PC-3 (cell line): ENCODE measurements around the gene TPD52L1. TPM values are rescaled to one million over a fixed set of nuclear protein-coding genes. Genes with fewer than 3 reads are reported as not detected.

Experiments
- ATAC-seq: fragments of 200-7000 bp; cut with Tn5 transposase; 2 replicates; pipeline ENCODE4 v1.9.1; 2020; ENCODE audit warnings: mild to moderate bottlenecking, moderate library complexity
- BruUV-seq: library from RNA; stranded (reverse); fragments of 400-500 nt; replicated peaks from 2 replicates; lab custom pipeline; 2021; lab: Mats Ljungman, UMichigan
- CTCF ChIA-PET: fragments of 300-600 bp; sonication (Branson Sonifier 250); formaldehyde crosslinking; loops from one replicate; lab custom pipeline; 2022; ENCODE audit warnings: antibody characterized with exemption; lab: Charles Lee
- POLR2A ChIA-PET: fragments of 300-600 bp; sonication (Branson Sonifier 250); formaldehyde crosslinking; loops from one replicate; lab custom pipeline; 2022; ENCODE audit warnings: antibody characterized with exemption; ENCODE audit not compliant: unreplicated experiment; lab: Charles Lee
- DNase-seq: peaks from one replicate; pipeline ENCODE4 v3.0.0-alpha.2; 2015
- H2AFZ ChIP-seq: fragments of 300-600 bp; sonication (generic); 2 replicates; pipeline ENCODE4 v1.6.0; 2016; ENCODE audit warnings: antibody characterized with exemption, low read length
- H3F3A ChIP-seq: fragments of 300-600 bp; sonication (generic); one replicate; pipeline ENCODE4 v1.6.0; 2017; ENCODE audit warnings: antibody characterized with exemption, low read length, control low read depth, mild to moderate bottlenecking; ENCODE audit not compliant: unreplicated experiment
- H3K27ac ChIP-seq: fragments of 300-600 bp; sonication (generic); 2 replicates; pipeline ENCODE4 v1.5.1; 2016; ENCODE audit warnings: mild to moderate bottlenecking, low read length
- H3K27me3 ChIP-seq: fragments of 300-600 bp; sonication (generic); 2 replicates; pipeline ENCODE4 v1.6.1; 2016; ENCODE audit warnings: low read length, mixed read lengths
- H3K36me3 ChIP-seq: fragments of 300-600 bp; sonication (generic); 2 replicates; pipeline ENCODE4 v1.6.1; 2016; ENCODE audit warnings: low read depth, mixed run types, low read length, mixed read lengths
- H3K4me1 ChIP-seq: fragments of 300-600 bp; sonication (generic); 2 replicates; pipeline ENCODE4 v1.5.1; 2016; ENCODE audit warnings: low read length; ENCODE audit not compliant: insufficient read depth
- H3K4me2 ChIP-seq: fragments of 300-600 bp; sonication (generic); 2 replicates; pipeline ENCODE4 v1.6.0; 2016; ENCODE audit warnings: low read length
- H3K4me3 ChIP-seq: fragments of 300-600 bp; sonication (generic); 2 replicates; pipeline ENCODE4 v1.5.1; 2016; ENCODE audit warnings: mild to moderate bottlenecking, low read length, mixed read lengths
- H3K79me2 ChIP-seq: fragments of 300-600 bp; sonication (generic); 2 replicates; pipeline ENCODE4 v1.6.1; 2017; ENCODE audit warnings: low read length, mixed read lengths
- H3K9ac ChIP-seq: fragments of 300-600 bp; sonication (generic); 2 replicates; pipeline ENCODE4 v1.6.0; 2016; ENCODE audit warnings: mild to moderate bottlenecking, low read length
- H3K9me2 ChIP-seq: fragments of 300-600 bp; sonication (generic); replicated peaks from 2 replicates; pipeline ENCODE4 v1.6.1; 2016; ENCODE audit warnings: mixed run types, low read length, mixed read lengths
- H3K9me3 ChIP-seq: fragments of 300-600 bp; sonication (generic); 2 replicates; pipeline ENCODE4 v1.6.1; 2016; ENCODE audit warnings: low read length, mixed read lengths
- H4K20me1 ChIP-seq: fragments of 300-600 bp; sonication (generic); 2 replicates; pipeline ENCODE4 v1.6.1; 2016; ENCODE audit warnings: low read length, mixed read lengths
- CTCF ChIP-seq: fragments of 300-600 bp; sonication (generic); conservative IDR thresholded peaks from 2 replicates; pipeline ENCODE4 v1.5.1; 2017; ENCODE audit warnings: antibody characterized with exemption, low read depth, mild to moderate bottlenecking, low read length
- EZH2 ChIP-seq: fragments of 300-600 bp; sonication (generic); IDR thresholded peaks from one replicate; pipeline ENCODE4 v1.6.1; 2017; ENCODE audit warnings: antibody characterized with exemption, mild to moderate bottlenecking, low read length; ENCODE audit not compliant: unreplicated experiment
- EZH2phosphoT487 ChIP-seq: fragments of 300-600 bp; sonication (generic); IDR thresholded peaks from 2 replicates; pipeline ENCODE4 v1.6.1; 2018; ENCODE audit warnings: mild to moderate bottlenecking, antibody characterized with exemption, low read length, borderline replicate concordance
- intact Hi-C: fragments of 100-400 bp; cut with micrococcal nuclease; formaldehyde crosslinking; loops from 2 replicates; pipeline ENCODE4 v1.9.0; 2023
- total RNA-seq: library from RNA; depleted of rRNA; stranded (reverse); fragments of >200 nt; gene quantifications from 2 replicates; pipeline ENCODE4 v1.2.3, GENCODE V29; 2014

Gene TPD52L1
- total RNA-seq, 1 experiment from 2014 or later, result 39.4 TPM

- ATAC-seq (no peak), DNase-seq (no peak)
- Histone ChIP-seq H2AFZ (no peak overlapping the region), H3K9ac (no peak overlapping the region), H3K4me3 (no peak overlapping the region), H3K9me3 (no peaks in the 10 kb centered on the region), H3K36me3 (no peaks in the 10 kb centered on the region), H4K20me1 (no peaks in the 10 kb centered on the region), H3K27me3 (no peaks in the 10 kb centered on the region), H3F3A (no peaks in the 10 kb centered on the region), H3K4me1 (peaks cover 21% of the 10 kb centered on the region), H3K4me2 (no peak overlapping the region), H3K9me2 (no peaks in the 10 kb centered on the region), H3K79me2 (no peaks in the 10 kb centered on the region), H3K27ac (no peak overlapping the region)
- ChIA-PET CTCF (no interaction called here), POLR2A (no interaction called here)
- no peak for TF ChIP-seq EZH2phosphoT487
- no peak for TF ChIP-seq EZH2
- no peak for TF ChIP-seq CTCF
- intact Hi-C loops, result no loop called here
- no TSS peak for BruUV-seq
Observed at GRCh38 chr6:125206389-125206788, 52.8 kb downstream of the TPD52L1 start.

DNA sequence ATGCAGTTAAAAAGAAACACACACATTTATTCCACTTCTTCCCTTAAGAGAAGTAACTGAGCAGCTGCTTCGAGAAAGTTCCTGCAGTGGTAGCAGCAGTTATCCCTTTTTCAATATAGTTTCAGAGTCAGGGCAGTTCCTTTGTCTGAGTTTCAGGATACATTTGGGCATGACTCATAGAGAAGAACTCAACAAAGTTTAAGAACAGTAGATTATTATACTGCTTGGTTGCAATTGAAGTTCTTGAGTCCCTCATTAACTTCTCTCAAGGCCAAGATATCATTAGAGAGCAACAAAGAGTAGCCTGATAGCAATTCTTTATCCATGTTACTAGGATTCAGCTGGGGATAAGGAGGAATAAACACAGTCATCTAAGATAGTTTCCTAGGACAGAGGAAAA lies 54.4 kb downstream of the TPD52L1 start:
- no TSS peak for BruUV-seq
- Histone ChIP-seq H3K4me2 (no peak overlapping the region), H3K36me3 (no peaks in the 10 kb centered on the region), H3K9me3 (no peaks in the 10 kb centered on the region), H3K27me3 (no peaks in the 10 kb centered on the region), H2AFZ (no peak overlapping the region), H3K9ac (no peak overlapping the region), H3K9me2 (no peaks in the 10 kb centered on the region), H3F3A (no peaks in the 10 kb centered on the region), H3K79me2 (no peaks in the 10 kb centered on the region), H3K27ac (no peak overlapping the region), H3K4me3 (no peak overlapping the region), H4K20me1 (no peaks in the 10 kb centered on the region), H3K4me1 (peaks cover 7% of the 10 kb centered on the region)
- ChIA-PET CTCF (no interaction called here), POLR2A (no interaction called here)
- no peak for DNase-seq
- intact Hi-C loops, result no loop called here
- TF ChIP-seq EZH2phosphoT487 (no peak), EZH2 (no peak), CTCF (no peak)
- peak; percentile 61 for ATAC-seq

- DNase-seq (no peak), ATAC-seq (no peak)
- no peaks in the 10 kb centered on the region for H3K36me3 ChIP-seq
- no peaks in the 10 kb centered on the region for H3F3A ChIP-seq
- no peaks in the 10 kb centered on the region for H3K9me2 ChIP-seq
- no peaks in the 10 kb centered on the region for H3K79me2 ChIP-seq
- H3K9me3 ChIP-seq, result no peaks in the 10 kb centered on the region
- CTCF ChIA-PET, result no interaction called here
- POLR2A ChIA-PET, result no interaction called here
- no peak overlapping the region for H3K4me3 ChIP-seq
- H3K9ac ChIP-seq, result no peak overlapping the region
- H4K20me1 ChIP-seq, result no peaks in the 10 kb centered on the region
- TF ChIP-seq EZH2phosphoT487 (no peak), CTCF (no peak), EZH2 (no peak)
- BruUV-seq, result no TSS peak
- H3K27me3 ChIP-seq, result no peaks in the 10 kb centered on the region
- intact Hi-C loops, result no loop called here
- H3K27ac ChIP-seq, result no peak overlapping the region
- no peak overlapping the region for H2AFZ ChIP-seq
- H3K4me1 ChIP-seq, result no peaks in the 10 kb centered on the region; the same call in 1 of the 2 replicates
- no peak overlapping the region for H3K4me2 ChIP-seq
Observed at GRCh38 chr6:125208625-125209249, 55.2 kb downstream of the TPD52L1 start.
